KMS-11 (cell line): Measurements from ENCODE around the gene MRAP2.

Experiments
- H2AFZ ChIP-seq: fragments of 200-600 bp; sonication (generic); 2 replicates; pipeline ENCODE4 v1.6.1; 2016; ENCODE audit warnings: antibody characterized with exemption, mixed run types, low read depth
- H3K27ac ChIP-seq: fragments of 200-600 bp; sonication (generic); 2 replicates; pipeline ENCODE4 v1.6.1; 2016; ENCODE audit warnings: mild to moderate bottlenecking, mixed run types
- H3K27me3 ChIP-seq: fragments of 200-600 bp; sonication (generic); 2 replicates; pipeline ENCODE4 v1.6.1; 2017; ENCODE audit warnings: mild to moderate bottlenecking, low read depth, mixed run types, moderate library complexity; ENCODE audit not compliant: insufficient read depth
- H3K36me3 ChIP-seq: fragments of 200-600 bp; sonication (generic); 2 replicates; pipeline ENCODE4 v1.6.1; 2017; ENCODE audit warnings: mild to moderate bottlenecking, mixed run types; ENCODE audit not compliant: insufficient read depth
- H3K4me1 ChIP-seq: fragments of 200-600 bp; sonication (generic); 2 replicates; pipeline ENCODE4 v1.6.1; 2016; ENCODE audit warnings: mild to moderate bottlenecking, low read depth, mixed run types; ENCODE audit not compliant: poor library complexity, severe bottlenecking
- H3K4me2 ChIP-seq: fragments of 200-600 bp; sonication (generic); 2 replicates; pipeline ENCODE4 v1.7.0; 2016; ENCODE audit warnings: mild to moderate bottlenecking, mixed run types
- H3K4me3 ChIP-seq: fragments of 200-600 bp; sonication (generic); IDR thresholded peaks from 2 replicates; pipeline ENCODE4 v1.6.1; 2017; ENCODE audit warnings: low read depth, low read length, mixed read lengths; ENCODE audit not compliant: insufficient read depth
- H3K79me2 ChIP-seq: fragments of 200-600 bp; sonication (generic); 2 replicates; pipeline ENCODE4 v1.6.1; 2016; ENCODE audit warnings: low read depth, mixed run types; ENCODE audit not compliant: insufficient read depth
- H3K9ac ChIP-seq: fragments of 200-600 bp; sonication (generic); 2 replicates; pipeline ENCODE4 v1.6.1; 2016; ENCODE audit warnings: mild to moderate bottlenecking, mixed run types
- H4K20me1 ChIP-seq: fragments of 200-600 bp; sonication (generic); 2 replicates; pipeline ENCODE4 v1.6.1; 2016; ENCODE audit warnings: mild to moderate bottlenecking, mixed run types; ENCODE audit not compliant: insufficient read depth
- TF ChIP-seq, protein P1 (sequence below): fragments of 200-600 bp; sonication (generic); conservative IDR thresholded peaks from 2 replicates; pipeline ENCODE4 v1.6.1; 2017; ENCODE audit warnings: low read depth, mild to moderate bottlenecking, antibody characterized with exemption, low read length, moderate library complexity, mixed read lengths

Gene MRAP2

DNA sequence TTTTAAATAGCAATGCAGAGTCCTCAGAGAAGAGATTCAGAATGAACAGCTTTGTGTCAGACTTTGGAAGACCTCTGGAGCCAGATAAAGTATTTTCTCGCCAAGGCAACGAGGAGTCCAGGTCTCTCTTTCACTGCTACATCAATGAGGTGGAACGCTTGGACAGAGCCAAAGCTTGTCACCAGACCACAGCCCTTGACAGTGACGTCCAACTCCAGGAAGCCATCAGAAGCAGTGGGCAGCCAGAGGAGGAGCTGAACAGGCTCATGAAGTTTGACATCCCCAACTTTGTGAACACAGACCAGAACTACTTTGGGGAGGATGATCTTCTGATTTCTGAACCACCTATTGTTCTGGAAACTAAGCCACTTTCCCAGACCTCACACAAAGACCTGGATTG, 55.5 kb downstream of the MRAP2 start:
- Histone ChIP-seq H3K4me1 (peaks cover 3% of the 10 kb centered on the region), H3K9ac (no peak overlapping the region), H2AFZ (no peak overlapping the region), H3K79me2 (no peaks in the 10 kb centered on the region), H3K36me3 (no peaks in the 10 kb centered on the region), H3K4me2 (no peak overlapping the region), H3K27me3 (no peaks in the 10 kb centered on the region), H4K20me1 (no peaks in the 10 kb centered on the region), H3K27ac (no peak overlapping the region), H3K4me3 (no peak overlapping the region)
- TF ChIP-seq, protein P1, sequence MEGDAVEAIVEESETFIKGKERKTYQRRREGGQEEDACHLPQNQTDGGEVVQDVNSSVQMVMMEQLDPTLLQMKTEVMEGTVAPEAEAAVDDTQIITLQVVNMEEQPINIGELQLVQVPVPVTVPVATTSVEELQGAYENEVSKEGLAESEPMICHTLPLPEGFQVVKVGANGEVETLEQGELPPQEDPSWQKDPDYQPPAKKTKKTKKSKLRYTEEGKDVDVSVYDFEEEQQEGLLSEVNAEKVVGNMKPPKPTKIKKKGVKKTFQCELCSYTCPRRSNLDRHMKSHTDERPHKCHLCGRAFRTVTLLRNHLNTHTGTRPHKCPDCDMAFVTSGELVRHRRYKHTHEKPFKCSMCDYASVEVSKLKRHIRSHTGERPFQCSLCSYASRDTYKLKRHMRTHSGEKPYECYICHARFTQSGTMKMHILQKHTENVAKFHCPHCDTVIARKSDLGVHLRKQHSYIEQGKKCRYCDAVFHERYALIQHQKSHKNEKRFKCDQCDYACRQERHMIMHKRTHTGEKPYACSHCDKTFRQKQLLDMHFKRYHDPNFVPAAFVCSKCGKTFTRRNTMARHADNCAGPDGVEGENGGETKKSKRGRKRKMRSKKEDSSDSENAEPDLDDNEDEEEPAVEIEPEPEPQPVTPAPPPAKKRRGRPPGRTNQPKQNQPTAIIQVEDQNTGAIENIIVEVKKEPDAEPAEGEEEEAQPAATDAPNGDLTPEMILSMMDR, result no peak

DNA sequence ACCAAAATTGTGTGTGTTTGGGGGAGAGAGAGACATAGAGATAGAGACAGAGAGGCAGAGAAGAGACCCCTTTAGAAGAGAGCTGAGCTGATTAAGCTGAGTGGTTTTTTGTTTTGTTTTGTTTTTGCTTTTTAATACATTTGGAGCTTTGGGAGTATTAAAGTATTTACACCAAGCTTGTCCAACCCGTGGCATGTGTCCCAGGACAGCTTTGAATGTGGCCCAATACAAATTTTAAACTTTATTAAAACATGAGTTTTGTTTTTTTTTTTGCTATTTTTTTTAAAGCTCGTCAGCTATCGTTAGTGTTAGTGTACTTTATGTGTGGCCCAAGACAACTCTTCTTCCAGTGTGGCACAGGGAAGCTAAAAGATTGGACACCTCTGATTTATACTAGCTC, 56.0 kb downstream of the MRAP2 start:
- Histone ChIP-seq H3K36me3 (no peaks in the 10 kb centered on the region), H2AFZ (no peak overlapping the region), H3K4me1 (peaks cover 3% of the 10 kb centered on the region), H4K20me1 (no peaks in the 10 kb centered on the region), H3K4me3 (no peak overlapping the region), H3K4me2 (no peak overlapping the region), H3K27ac (no peak overlapping the region), H3K27me3 (no peaks in the 10 kb centered on the region), H3K9ac (no peak overlapping the region), H3K79me2 (no peaks in the 10 kb centered on the region)
- TF ChIP-seq, protein P1, result no peak

DNA sequence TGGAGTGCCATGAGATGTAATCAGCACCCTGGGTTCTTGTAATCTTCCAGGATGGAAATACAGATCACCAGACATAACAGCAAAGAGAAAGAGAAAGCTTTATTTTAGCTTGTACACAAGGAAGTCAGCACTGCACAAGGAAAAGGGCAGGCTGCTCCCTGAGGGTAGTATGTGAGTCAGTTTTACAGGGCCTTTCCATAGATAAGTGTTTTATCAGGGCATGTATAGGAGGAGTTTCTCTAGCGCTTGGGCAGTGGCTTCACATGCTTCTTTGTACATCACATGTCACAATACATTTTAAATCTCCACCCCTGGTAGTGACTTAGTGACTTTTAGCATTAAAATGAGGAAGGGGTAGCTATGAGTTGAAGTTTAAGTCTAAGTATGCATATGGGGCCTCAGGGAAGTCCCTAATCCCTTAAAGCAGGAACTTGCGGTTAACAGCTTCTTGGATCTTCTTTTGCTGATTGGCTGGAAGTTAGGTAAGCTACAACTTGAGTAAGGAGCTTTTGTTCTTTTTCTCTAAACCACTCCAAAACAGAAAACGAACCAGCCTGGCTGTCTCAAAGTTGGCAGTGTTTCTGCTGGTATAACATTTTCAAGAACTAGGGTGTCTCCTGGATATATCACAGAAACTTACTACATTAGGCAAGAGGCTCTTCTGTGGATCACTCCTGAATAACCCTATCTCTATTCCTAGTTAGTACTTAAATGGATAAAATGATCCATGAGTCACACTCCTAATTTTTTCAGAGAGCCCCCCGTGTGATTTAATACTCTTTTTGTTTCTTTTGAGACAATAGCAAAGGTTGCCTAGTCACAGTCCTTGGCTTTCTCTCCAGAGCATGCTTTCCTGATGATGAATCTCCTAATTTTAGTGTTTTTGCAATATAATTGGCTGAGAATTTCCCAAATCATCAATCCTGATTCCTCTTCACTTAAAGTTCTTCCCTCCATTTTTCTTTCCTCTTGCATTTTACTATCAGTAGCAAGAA, 60.2 kb downstream of the MRAP2 start:
- H3K79me2 ChIP-seq, result no peaks in the 10 kb centered on the region
- H3K27me3 ChIP-seq, result no peaks in the 10 kb centered on the region
- H3K36me3 ChIP-seq, result no peaks in the 10 kb centered on the region
- 0 out of 2 replicates have a peak overlapping the region, but pooled peaks have one; percentile 0 for H2AFZ ChIP-seq
- no peaks in the 10 kb centered on the region for H4K20me1 ChIP-seq
- no peak overlapping the region for H3K9ac ChIP-seq
- no peak overlapping the region for H3K27ac ChIP-seq
- H3K4me1 ChIP-seq, result peaks cover 3% of the 10 kb centered on the region
- H3K4me3 ChIP-seq, result no peak overlapping the region
- TF ChIP-seq, protein P1, result no peak
- 0 out of 2 replicates have a peak overlapping the region, but pooled peaks have one; percentile 3 for H3K4me2 ChIP-seq

DNA sequence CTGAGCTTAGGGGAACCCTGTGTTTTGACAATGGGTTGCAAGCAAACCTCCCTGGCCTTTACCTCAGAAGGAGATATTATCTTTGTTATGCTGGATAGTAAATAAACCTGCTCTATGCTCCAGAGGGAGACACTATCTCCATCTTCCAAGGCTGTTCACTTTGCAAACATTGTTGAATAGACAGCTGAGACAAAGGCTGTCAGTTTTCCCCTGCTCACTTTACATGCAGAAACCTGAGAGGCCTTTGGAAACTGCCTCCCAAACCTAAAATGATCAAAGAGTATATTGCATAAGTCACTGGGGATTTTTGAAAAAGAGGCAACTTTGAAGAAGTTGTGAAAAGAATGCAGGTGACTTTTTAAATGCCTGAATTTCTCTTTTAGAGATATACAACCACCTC, 61.6 kb downstream of the MRAP2 start:
- no peaks in the 10 kb centered on the region for H3K36me3 ChIP-seq
- TF ChIP-seq, protein P1, result no peak

More for the DNA sequence above, 61.6 kb downstream of the MRAP2 start:
- Histone ChIP-seq H3K4me1 (peaks cover 3% of the 10 kb centered on the region), H4K20me1 (no peaks in the 10 kb centered on the region), H3K79me2 (no peaks in the 10 kb centered on the region), H3K4me3 (no peak overlapping the region), H2AFZ (no peak overlapping the region), H3K27me3 (no peaks in the 10 kb centered on the region), H3K4me2 (no peak overlapping the region), H3K9ac (no peak overlapping the region), H3K27ac (no peak overlapping the region)
